WTC11 (cell line): ENCODE measurements around the gene PCGF2. TPM values are rescaled to one million over a fixed set of nuclear protein-coding genes. Genes with fewer than 3 reads are reported as not detected.

ENCODE experiments used
- ATAC-seq: fragments of 200-7000 bp; cut with Tn5 transposase; 2 replicates; pipeline ENCODE4 v1.10.0; 2021; ENCODE audit warnings: mild to moderate bottlenecking, moderate library complexity
- CTCF ChIA-PET: fragments of 300-600 bp; sonication (Branson Sonifier 250); formaldehyde crosslinking; loops from one replicate; lab custom pipeline; 2021; ENCODE audit warnings: antibody characterized with exemption; lab: Charles Lee
- POLR2A ChIA-PET: fragments of 350-600 bp; sonication (Branson Sonifier 250); formaldehyde crosslinking; loops from one replicate; lab custom pipeline; 2021; ENCODE audit warnings: antibody characterized with exemption; lab: Charles Lee
- DNase-seq: peaks from one replicate; pipeline ENCODE4 v3.0.0; 2021; ENCODE audit warnings: low spot score
- H3K27ac Mint-ChIP-seq: 2 replicates; pipeline ENCODE4 v1.8.0; 2021; ENCODE audit warnings: mixed read lengths
- H3K27me3 Mint-ChIP-seq: 2 replicates; pipeline ENCODE4 v1.8.0; 2021; ENCODE audit warnings: low read depth, mild to moderate bottlenecking, moderate library complexity, mixed read lengths
- H3K36me3 Mint-ChIP-seq: 2 replicates; pipeline ENCODE4 v1.8.0; 2021; ENCODE audit warnings: mixed read lengths
- H3K4me1 Mint-ChIP-seq: 2 replicates; pipeline ENCODE4 v1.8.0; 2022; ENCODE audit warnings: mixed read lengths
- H3K4me3 Mint-ChIP-seq: 2 replicates; pipeline ENCODE4 v1.8.0; 2021; ENCODE audit warnings: mild to moderate bottlenecking, moderate library complexity, mixed read lengths
- H3K9me3 Mint-ChIP-seq: 2 replicates; pipeline ENCODE4 v1.8.0; 2021; ENCODE audit warnings: mixed read lengths
- ATF1 ChIP-seq: sonication (generic); formaldehyde crosslinking; IDR thresholded peaks from 2 replicates; pipeline ENCODE4 v1.8.1; 2023; ENCODE audit warnings: mild to moderate bottlenecking, moderate library complexity, missing genetic modification reagents
- CREB1 ChIP-seq: sonication (generic); formaldehyde crosslinking; IDR thresholded peaks from 2 replicates; pipeline ENCODE4 v1.8.0; 2023; ENCODE audit warnings: mild to moderate bottlenecking, missing genetic modification reagents
- FOXJ3 ChIP-seq: sonication (generic); formaldehyde crosslinking; IDR thresholded peaks from 2 replicates; pipeline ENCODE4 v1.9.0; 2021; ENCODE audit warnings: missing genetic modification reagents, mild to moderate bottlenecking, borderline replicate concordance
- NFYB ChIP-seq: sonication (generic); formaldehyde crosslinking; conservative IDR thresholded peaks from 2 replicates; pipeline ENCODE4 v1.8.0; 2022; ENCODE audit warnings: low read depth, missing genetic modification reagents
- SMAD4 ChIP-seq: sonication (generic); formaldehyde crosslinking; IDR thresholded peaks from 2 replicates; pipeline ENCODE4 v1.8.0; 2022; ENCODE audit warnings: mild to moderate bottlenecking, missing genetic modification reagents
- TCF7 ChIP-seq: sonication (generic); formaldehyde crosslinking; IDR thresholded peaks from 2 replicates; pipeline ENCODE4 v1.8.0; 2022; ENCODE audit warnings: mild to moderate bottlenecking, low read depth, missing genetic modification reagents, moderate library complexity
- TEAD1 ChIP-seq: sonication (generic); formaldehyde crosslinking; IDR thresholded peaks from 2 replicates; pipeline ENCODE4 v1.8.0; 2022; ENCODE audit warnings: mild to moderate bottlenecking, missing genetic modification reagents
- TEAD4 ChIP-seq: sonication (generic); formaldehyde crosslinking; IDR thresholded peaks from 2 replicates; pipeline ENCODE4 v1.8.0; 2022; ENCODE audit warnings: mild to moderate bottlenecking, missing genetic modification reagents
- ZNF232 ChIP-seq: sonication (generic); formaldehyde crosslinking; IDR thresholded peaks from 2 replicates; pipeline ENCODE4 v1.8.0; 2022; ENCODE audit warnings: mild to moderate bottlenecking, missing genetic modification reagents
- ZNF396 ChIP-seq: fragments of 250-450 bp; sonication (Bioruptor Pico); IDR thresholded peaks from 2 replicates; pipeline ENCODE4 v1.8.0; 2021; ENCODE audit warnings: mild to moderate bottlenecking, moderate library complexity, borderline replicate concordance
- total RNA-seq: library from RNA; stranded (reverse); gene quantifications from 3 replicates; pipeline ENCODE4 v1.2.3, GENCODE V29; 2021
- TF ChIP-seq, protein P1 (sequence below): fragments of 250-450 bp; sonication (Bioruptor Pico); IDR thresholded peaks from 2 replicates; pipeline ENCODE4 v1.9.0; 2021; ENCODE audit warnings: moderate library complexity, mild to moderate bottlenecking, inconsistent platforms, borderline replicate concordance
- TF ChIP-seq, protein P2 (sequence below): sonication (generic); formaldehyde crosslinking; IDR thresholded peaks from 2 replicates; pipeline ENCODE4 v1.8.1; 2023; ENCODE audit warnings: mild to moderate bottlenecking, missing genetic modification reagents, moderate library complexity
- TF ChIP-seq, protein P3 (sequence below): sonication (generic); formaldehyde crosslinking; conservative IDR thresholded peaks from 2 replicates; pipeline ENCODE4 v1.8.1; 2023; ENCODE audit warnings: mild to moderate bottlenecking, low read depth, missing genetic modification reagents, moderate library complexity
- TF ChIP-seq, protein P4 (sequence below): sonication (generic); formaldehyde crosslinking; IDR thresholded peaks from 2 replicates; pipeline ENCODE4 v1.8.1; 2022; ENCODE audit warnings: mild to moderate bottlenecking, moderate library complexity, missing genetic modification reagents
- TF ChIP-seq, protein P5 (sequence below): sonication (generic); formaldehyde crosslinking; IDR thresholded peaks from 2 replicates; pipeline ENCODE4 v1.8.0; 2023; ENCODE audit warnings: mild to moderate bottlenecking, missing genetic modification reagents
- TF ChIP-seq, protein P6 (sequence below): fragments of 250-450 bp; sonication (Bioruptor Pico); IDR thresholded peaks from 2 replicates; pipeline ENCODE4 v2.1.2; 2022; ENCODE audit warnings: mild to moderate bottlenecking, moderate library complexity
- TF ChIP-seq, protein P7 (sequence below): fragments of 250-450 bp; sonication (Bioruptor Pico); IDR thresholded peaks from 2 replicates; pipeline ENCODE4 v1.8.0; 2021; ENCODE audit warnings: mild to moderate bottlenecking
- TF ChIP-seq, protein P8 (sequence below): fragments of 200-600 bp; IDR thresholded peaks from 2 replicates; pipeline ENCODE4 v1.8.0; 2022; ENCODE audit warnings: antibody characterized with exemption
- TF ChIP-seq, protein P9 (sequence below): sonication (generic); formaldehyde crosslinking; IDR thresholded peaks from 2 replicates; pipeline ENCODE4 v1.8.0; 2022; ENCODE audit warnings: mild to moderate bottlenecking, missing genetic modification reagents

PCGF2 gene
- total RNA-seq, 1 experiment from 2014 or later, result 104 TPM

DNA sequence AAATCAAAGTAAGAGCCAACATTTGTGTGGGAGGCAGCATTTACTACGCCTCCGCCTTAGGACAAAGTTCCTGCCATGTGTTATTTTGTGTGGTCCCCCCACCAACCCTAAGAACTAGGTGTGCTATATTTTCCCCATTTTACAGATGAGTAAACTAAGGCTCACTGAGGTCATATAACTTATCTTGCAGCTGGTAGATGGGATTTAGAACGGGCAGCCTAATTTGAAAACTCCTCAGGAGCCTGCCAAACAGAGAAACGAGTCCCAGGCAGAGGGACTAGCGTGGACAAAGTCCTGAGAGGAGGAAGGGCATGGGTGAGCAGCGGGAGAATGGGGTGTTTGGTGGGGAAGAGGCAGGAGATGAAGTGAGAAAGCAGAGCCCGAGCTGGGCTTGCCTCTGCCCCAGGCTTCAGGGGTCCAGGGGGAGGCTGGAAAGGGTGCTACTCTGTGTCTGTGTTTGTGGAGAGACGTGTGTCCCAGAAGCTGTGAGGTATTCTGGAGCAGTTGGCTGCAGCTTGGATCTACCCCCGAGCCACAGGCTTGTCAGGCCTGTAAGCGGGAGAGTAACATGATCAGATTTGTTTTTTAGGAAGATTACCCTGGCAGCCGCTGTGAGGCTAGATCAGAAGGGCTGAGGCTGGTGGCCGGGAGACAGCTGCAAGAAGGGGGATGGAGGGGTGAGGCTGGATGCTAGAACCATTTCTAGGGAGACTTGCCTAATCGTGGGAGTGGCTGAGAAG is 38.1 kb downstream of the PCGF2 start:
- no peaks in the 10 kb centered on the region for H3K9me3 Mint-ChIP-seq
- DNase-seq, result no peak
- TF ChIP-seq, protein P1, sequence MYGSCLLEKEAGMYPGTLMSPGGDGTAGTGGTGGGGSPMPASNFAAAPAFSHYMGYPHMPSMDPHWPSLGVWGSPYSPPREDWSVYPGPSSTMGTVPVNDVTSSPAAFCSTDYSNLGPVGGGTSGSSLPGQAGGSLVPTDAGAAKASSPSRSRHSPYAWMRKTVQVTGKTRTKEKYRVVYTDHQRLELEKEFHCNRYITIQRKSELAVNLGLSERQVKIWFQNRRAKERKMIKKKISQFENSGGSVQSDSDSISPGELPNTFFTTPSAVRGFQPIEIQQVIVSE (CRISPR knock-in tag), result no peak
- no peak for TF ChIP-seq TEAD1
- TF ChIP-seq FOXJ3 (CRISPR knock-in tag), result no peak
- TF ChIP-seq, protein P2, sequence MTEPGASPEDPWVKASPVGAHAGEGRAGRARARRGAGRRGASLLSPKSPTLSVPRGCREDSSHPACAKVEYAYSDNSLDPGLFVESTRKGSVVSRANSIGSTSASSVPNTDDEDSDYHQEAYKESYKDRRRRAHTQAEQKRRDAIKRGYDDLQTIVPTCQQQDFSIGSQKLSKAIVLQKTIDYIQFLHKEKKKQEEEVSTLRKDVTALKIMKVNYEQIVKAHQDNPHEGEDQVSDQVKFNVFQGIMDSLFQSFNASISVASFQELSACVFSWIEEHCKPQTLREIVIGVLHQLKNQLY, result no peak
- no peak for TF ChIP-seq NFYB (CRISPR knock-in tag)
- TF ChIP-seq, protein P3, sequence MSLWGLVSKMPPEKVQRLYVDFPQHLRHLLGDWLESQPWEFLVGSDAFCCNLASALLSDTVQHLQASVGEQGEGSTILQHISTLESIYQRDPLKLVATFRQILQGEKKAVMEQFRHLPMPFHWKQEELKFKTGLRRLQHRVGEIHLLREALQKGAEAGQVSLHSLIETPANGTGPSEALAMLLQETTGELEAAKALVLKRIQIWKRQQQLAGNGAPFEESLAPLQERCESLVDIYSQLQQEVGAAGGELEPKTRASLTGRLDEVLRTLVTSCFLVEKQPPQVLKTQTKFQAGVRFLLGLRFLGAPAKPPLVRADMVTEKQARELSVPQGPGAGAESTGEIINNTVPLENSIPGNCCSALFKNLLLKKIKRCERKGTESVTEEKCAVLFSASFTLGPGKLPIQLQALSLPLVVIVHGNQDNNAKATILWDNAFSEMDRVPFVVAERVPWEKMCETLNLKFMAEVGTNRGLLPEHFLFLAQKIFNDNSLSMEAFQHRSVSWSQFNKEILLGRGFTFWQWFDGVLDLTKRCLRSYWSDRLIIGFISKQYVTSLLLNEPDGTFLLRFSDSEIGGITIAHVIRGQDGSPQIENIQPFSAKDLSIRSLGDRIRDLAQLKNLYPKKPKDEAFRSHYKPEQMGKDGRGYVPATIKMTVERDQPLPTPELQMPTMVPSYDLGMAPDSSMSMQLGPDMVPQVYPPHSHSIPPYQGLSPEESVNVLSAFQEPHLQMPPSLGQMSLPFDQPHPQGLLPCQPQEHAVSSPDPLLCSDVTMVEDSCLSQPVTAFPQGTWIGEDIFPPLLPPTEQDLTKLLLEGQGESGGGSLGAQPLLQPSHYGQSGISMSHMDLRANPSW (CRISPR knock-in tag), result no peak
- TF ChIP-seq, protein P4, sequence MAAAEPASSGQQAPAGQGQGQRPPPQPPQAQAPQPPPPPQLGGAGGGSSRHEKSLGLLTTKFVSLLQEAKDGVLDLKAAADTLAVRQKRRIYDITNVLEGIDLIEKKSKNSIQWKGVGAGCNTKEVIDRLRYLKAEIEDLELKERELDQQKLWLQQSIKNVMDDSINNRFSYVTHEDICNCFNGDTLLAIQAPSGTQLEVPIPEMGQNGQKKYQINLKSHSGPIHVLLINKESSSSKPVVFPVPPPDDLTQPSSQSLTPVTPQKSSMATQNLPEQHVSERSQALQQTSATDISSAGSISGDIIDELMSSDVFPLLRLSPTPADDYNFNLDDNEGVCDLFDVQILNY, result no peak
- CTCF ChIA-PET, result interaction anchor here (0.8 to 2.4 kb wide), 7 partner anchors 9 to 146 kb away, joined by 3 to 13 read pairs (median 3); partner anchors contain the start of gene SRCIN1
- H3K36me3 Mint-ChIP-seq, result 0 out of 2 replicates have a peak, but pooled peaks cover 3% of the 10 kb centered on the region
- ATAC-seq, result no peak
- peaks cover 42% of the 10 kb centered on the region for H3K27me3 Mint-ChIP-seq
- POLR2A ChIA-PET, result interaction anchor here (1.5 kb wide), 1 partner anchor 9 kb away, joined by 4 read pairs; no protein-coding TSS in a partner anchor
- H3K4me3 Mint-ChIP-seq, result no peak overlapping the region
- peaks cover 50% of the 10 kb centered on the region for H3K4me1 Mint-ChIP-seq
- no peak overlapping the region for H3K27ac Mint-ChIP-seq

DNA sequence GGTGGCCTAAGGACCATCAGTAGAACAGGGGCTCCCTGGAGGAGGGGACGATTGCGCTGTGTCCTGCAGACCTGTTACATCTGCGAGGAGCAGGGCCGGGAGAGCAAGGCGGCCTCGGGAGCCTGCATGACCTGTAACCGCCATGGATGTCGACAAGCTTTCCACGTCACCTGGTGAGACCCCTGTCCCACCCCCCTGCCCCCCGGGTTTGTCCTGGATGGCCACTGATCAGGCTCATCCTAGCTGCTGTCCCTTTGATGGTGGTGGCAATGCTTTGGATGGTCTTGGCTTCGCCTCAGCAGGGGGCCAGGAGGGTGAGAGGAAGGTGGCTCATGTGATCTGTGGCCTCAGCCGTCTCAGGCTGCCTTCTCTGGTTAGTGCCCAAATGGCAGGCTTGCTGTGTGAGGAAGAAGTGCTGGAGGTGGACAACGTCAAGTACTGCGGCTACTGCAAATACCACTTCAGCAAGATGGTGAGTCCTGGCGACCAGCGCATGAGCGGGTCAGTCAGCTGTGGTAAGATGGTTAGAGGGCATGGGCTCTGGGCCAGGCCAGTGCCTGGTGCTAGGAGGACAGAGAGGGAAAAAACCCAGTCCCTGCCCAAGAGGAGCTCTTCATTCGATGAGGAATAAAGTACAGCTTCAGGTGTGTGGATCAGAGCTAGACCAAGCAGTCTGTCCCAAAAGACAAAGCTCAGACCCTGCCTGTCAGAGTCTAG is 38.9 kb downstream of the PCGF2 start:
- Mint-ChIP-seq H3K4me1 (peaks cover 50% of the 10 kb centered on the region), H3K27ac (0 out of 2 replicates have a peak overlapping the region, but pooled peaks have one; percentile 50), H3K36me3 (0 out of 2 replicates have a peak, but pooled peaks cover 3% of the 10 kb centered on the region), H3K4me3 (no peak overlapping the region), H3K9me3 (no peaks in the 10 kb centered on the region), H3K27me3 (peaks cover 49% of the 10 kb centered on the region)
- ChIA-PET POLR2A (interaction anchor here (1.5 kb wide), 1 partner anchor 10 kb away, joined by 4 read pairs; no protein-coding TSS in a partner anchor), CTCF (interaction anchor here (2.2 kb wide), 1 partner anchor 32 kb away, joined by 11 read pairs; no protein-coding TSS in a partner anchor)
- ATAC-seq (no peak), DNase-seq (no peak)
- TF ChIP-seq, protein P5, sequence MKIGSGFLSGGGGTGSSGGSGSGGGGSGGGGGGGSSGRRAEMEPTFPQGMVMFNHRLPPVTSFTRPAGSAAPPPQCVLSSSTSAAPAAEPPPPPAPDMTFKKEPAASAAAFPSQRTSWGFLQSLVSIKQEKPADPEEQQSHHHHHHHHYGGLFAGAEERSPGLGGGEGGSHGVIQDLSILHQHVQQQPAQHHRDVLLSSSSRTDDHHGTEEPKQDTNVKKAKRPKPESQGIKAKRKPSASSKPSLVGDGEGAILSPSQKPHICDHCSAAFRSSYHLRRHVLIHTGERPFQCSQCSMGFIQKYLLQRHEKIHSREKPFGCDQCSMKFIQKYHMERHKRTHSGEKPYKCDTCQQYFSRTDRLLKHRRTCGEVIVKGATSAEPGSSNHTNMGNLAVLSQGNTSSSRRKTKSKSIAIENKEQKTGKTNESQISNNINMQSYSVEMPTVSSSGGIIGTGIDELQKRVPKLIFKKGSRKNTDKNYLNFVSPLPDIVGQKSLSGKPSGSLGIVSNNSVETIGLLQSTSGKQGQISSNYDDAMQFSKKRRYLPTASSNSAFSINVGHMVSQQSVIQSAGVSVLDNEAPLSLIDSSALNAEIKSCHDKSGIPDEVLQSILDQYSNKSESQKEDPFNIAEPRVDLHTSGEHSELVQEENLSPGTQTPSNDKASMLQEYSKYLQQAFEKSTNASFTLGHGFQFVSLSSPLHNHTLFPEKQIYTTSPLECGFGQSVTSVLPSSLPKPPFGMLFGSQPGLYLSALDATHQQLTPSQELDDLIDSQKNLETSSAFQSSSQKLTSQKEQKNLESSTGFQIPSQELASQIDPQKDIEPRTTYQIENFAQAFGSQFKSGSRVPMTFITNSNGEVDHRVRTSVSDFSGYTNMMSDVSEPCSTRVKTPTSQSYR (CRISPR knock-in tag), result no peak
- TF ChIP-seq ZNF396 (CRISPR knock-in tag), result no peak
- TF ChIP-seq, protein P6, sequence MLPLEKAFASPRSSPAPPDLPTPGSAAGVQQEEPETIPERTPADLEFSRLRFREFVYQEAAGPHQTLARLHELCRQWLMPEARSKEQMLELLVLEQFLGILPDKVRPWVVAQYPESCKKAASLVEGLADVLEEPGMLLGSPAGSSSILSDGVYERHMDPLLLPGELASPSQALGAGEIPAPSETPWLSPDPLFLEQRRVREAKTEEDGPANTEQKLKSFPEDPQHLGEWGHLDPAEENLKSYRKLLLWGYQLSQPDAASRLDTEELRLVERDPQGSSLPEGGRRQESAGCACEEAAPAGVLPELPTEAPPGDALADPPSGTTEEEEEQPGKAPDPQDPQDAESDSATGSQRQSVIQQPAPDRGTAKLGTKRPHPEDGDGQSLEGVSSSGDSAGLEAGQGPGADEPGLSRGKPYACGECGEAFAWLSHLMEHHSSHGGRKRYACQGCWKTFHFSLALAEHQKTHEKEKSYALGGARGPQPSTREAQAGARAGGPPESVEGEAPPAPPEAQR (CRISPR knock-in tag), result no peak
- TF ChIP-seq CREB1 (CRISPR knock-in tag), result no peak
- no peak for TF ChIP-seq ZNF232 (CRISPR knock-in tag)
- TF ChIP-seq, protein P7, sequence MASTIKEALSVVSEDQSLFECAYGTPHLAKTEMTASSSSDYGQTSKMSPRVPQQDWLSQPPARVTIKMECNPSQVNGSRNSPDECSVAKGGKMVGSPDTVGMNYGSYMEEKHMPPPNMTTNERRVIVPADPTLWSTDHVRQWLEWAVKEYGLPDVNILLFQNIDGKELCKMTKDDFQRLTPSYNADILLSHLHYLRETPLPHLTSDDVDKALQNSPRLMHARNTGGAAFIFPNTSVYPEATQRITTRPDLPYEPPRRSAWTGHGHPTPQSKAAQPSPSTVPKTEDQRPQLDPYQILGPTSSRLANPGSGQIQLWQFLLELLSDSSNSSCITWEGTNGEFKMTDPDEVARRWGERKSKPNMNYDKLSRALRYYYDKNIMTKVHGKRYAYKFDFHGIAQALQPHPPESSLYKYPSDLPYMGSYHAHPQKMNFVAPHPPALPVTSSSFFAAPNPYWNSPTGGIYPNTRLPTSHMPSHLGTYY (CRISPR knock-in tag), result no peak
- no peak for TF ChIP-seq ATF1 (CRISPR knock-in tag)
- TF ChIP-seq, protein P8, sequence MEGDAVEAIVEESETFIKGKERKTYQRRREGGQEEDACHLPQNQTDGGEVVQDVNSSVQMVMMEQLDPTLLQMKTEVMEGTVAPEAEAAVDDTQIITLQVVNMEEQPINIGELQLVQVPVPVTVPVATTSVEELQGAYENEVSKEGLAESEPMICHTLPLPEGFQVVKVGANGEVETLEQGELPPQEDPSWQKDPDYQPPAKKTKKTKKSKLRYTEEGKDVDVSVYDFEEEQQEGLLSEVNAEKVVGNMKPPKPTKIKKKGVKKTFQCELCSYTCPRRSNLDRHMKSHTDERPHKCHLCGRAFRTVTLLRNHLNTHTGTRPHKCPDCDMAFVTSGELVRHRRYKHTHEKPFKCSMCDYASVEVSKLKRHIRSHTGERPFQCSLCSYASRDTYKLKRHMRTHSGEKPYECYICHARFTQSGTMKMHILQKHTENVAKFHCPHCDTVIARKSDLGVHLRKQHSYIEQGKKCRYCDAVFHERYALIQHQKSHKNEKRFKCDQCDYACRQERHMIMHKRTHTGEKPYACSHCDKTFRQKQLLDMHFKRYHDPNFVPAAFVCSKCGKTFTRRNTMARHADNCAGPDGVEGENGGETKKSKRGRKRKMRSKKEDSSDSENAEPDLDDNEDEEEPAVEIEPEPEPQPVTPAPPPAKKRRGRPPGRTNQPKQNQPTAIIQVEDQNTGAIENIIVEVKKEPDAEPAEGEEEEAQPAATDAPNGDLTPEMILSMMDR, result no peak
- TF ChIP-seq SMAD4 (CRISPR knock-in tag), result no peak
- TF ChIP-seq TEAD4 (CRISPR knock-in tag), result no peak
- TF ChIP-seq TCF7 (CRISPR knock-in tag), result no peak
- TF ChIP-seq, protein P9, sequence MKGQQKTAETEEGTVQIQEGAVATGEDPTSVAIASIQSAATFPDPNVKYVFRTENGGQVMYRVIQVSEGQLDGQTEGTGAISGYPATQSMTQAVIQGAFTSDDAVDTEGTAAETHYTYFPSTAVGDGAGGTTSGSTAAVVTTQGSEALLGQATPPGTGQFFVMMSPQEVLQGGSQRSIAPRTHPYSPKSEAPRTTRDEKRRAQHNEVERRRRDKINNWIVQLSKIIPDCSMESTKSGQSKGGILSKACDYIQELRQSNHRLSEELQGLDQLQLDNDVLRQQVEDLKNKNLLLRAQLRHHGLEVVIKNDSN (CRISPR knock-in tag), result no peak
